HEK293T (cell line): Measurements from ENCODE around the gene SEMA3B.

Experiments
- ARNT ChIP-seq: fragments of 450-650 bp; IDR thresholded peaks from 2 replicates; pipeline ENCODE4 v1.6.1; 2017; ENCODE audit warnings: mild to moderate bottlenecking
- BHLHE40 ChIP-seq: fragments of 450-650 bp; IDR thresholded peaks from 2 replicates; pipeline ENCODE4 v1.6.1; 2016; ENCODE audit warnings: mild to moderate bottlenecking, moderate library complexity, borderline replicate concordance
- ELF4 ChIP-seq: fragments of 450-650 bp; IDR thresholded peaks from 2 replicates; pipeline ENCODE4 v1.6.1; 2017; ENCODE audit warnings: antibody characterized with exemption
- FOXA1 ChIP-seq: fragments of 450-650 bp; IDR thresholded peaks from 2 replicates; pipeline ENCODE4 v1.6.1; 2016; ENCODE audit warnings: mild to moderate bottlenecking
- FOXK2 ChIP-seq: fragments of 450-650 bp; IDR thresholded peaks from 2 replicates; pipeline ENCODE4 v1.6.1; 2016; ENCODE audit warnings: mild to moderate bottlenecking
- FOXM1 ChIP-seq: fragments of 450-650 bp; IDR thresholded peaks from 2 replicates; pipeline ENCODE4 v1.6.1; 2017; ENCODE audit warnings: mild to moderate bottlenecking, borderline replicate concordance
- L3MBTL2 ChIP-seq: fragments of 450-650 bp; conservative IDR thresholded peaks from 2 replicates; pipeline ENCODE4 v1.6.1; 2016; ENCODE audit warnings: mild to moderate bottlenecking
- LEF1 ChIP-seq: fragments of 450-650 bp; IDR thresholded peaks from 2 replicates; pipeline ENCODE4 v1.6.1; 2017; ENCODE audit warnings: mild to moderate bottlenecking, borderline replicate concordance
- PKNOX1 ChIP-seq: fragments of 450-650 bp; IDR thresholded peaks from 2 replicates; pipeline ENCODE4 v1.6.1; 2016
- SP1 ChIP-seq: fragments of 450-650 bp; IDR thresholded peaks from 2 replicates; pipeline ENCODE4 v1.6.1; 2017
- TARDBP ChIP-seq: fragments of 450-650 bp; IDR thresholded peaks from 2 replicates; pipeline ENCODE4 v1.6.1; 2016
- ZNF384 ChIP-seq: fragments of 450-650 bp; IDR thresholded peaks from 2 replicates; pipeline ENCODE4 v1.6.1; 2016

- TF ChIP-seq TARDBP (no peak), SP1 (no peak), ZNF384 (no peak), ELF4 (no peak), FOXK2 (no peak), PKNOX1 (no peak), BHLHE40 (no peak), FOXA1 (no peak), FOXM1 (no peak), LEF1 (no peak), ARNT (no peak), L3MBTL2 (no peak)
Measured at GRCh38 chr3:50233176-50233575, 35.8 kb upstream of the SEMA3B start.
